HG03066 (cell line): ENCODE data around the gene MARVELD3.
"Not testable (repeated sequence)": the region's sequence is repeated elsewhere in the genome, so short reads cannot be mapped to it uniquely, and the experiment has no call there.

Experiments
- ATAC-seq: cut with Tn5 transposase; IDR thresholded peaks from one replicate; pipeline ENCODE4 v1.9.1; 2021; ENCODE audit warnings: low read depth; ENCODE audit not compliant: unreplicated experiment

MARVELD3 gene

DNA sequence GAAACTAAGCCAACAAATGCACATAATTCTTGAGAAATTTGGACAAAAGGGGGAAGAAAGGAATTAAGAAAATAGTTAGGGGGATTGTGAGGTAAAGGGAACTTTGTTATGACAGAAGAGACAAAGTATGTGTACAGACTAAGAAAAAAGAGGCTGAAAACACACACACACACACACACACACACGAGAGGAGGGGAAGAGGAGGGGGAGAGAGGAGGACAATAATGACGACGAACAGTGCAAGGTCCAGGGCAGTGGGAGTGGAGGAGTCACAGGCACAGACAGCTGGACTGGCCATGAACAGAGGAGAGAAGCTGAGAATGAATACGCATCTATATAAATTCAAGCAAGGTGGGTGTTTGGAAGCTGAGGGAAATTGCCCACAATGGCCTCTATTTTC is 44.6 kb downstream of the MARVELD3 start:
- no peak for ATAC-seq

- no peak for ATAC-seq
These were observed 45.2 kb downstream of the MARVELD3 start for GRCh38 chr16:71671165-71671564.

DNA sequence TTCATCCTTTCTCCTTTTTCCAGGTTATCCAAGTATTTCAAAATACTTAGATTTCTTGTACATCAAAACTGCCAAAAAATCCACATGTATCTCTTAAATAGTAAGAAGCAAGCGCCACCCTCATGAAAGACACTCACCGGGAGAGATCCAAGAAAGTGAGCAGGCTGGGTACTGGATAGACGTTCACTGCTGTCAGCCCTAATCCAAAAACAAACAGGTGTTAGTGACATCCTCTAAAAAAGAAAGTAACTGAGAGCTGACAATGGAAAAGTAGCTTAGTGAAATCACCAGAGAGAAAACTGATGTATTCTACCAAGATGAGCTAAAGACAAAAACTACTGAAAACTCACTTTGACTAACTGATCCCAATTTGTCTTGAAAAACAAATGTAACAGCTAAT is 46.1 kb downstream of the MARVELD3 start:
- ATAC-seq = no peak

DNA sequence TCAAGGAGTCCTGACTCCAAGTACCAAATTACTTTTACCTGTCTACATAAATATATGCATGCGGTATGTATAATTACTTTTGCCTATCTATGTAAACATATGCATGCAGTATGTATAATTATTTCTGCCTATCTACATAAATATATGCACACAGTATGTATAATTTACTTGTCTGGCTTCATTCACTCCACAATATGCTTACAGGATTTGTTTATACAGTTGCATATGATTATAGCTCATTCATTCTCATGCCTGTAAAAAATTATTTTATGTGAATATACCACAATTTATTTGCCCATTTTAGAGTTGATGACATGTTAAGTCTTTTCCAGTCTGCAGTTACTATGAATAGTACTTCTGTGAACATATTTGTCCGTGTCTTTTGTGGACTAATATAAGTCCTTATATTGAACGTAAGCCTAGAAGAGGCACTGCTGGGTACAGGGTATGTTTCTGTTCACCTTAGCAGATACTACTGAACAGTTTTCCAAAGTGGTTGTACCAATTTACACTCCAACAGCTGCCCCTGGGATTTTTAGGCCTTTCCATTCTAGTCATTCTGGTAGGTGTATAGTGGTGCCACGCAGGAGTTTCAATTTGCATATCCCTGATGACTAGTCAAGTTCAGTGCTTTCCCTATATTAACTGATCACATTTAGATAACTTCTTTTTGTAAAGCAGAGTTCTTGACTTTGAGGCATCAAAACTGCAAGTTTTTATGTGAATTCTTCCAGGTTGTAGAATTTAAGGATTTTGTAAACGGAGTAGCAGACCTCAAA is 47.0 kb downstream of the MARVELD3 start:
- no peak for ATAC-seq

GRCh38 chr16:71673582-71673973 is 47.6 kb downstream of the MARVELD3 start:
- ATAC-seq = no peak

DNA sequence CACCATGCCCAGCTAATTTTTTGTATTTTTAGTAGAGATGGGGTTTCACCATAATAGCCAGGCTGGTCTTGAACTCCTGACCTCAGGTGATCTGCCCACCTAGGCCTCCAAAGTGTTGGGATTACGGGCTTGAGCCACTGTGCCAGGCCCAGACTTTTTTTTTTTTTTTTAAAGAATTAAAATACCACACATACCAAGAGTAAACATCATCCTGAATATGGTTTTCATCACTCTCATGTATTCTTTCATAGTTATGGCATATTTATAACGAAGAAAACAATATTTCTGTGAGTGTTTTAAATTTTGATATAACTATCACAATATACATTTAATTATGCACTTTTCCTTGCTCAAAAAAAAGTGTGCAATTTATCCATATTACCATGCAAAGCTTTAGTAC is 48.2 kb downstream of the MARVELD3 start:
- ATAC-seq = no peak

GRCh38 chr16:71675380-71675779 is 49.4 kb downstream of the MARVELD3 start:
- no peak for ATAC-seq

DNA sequence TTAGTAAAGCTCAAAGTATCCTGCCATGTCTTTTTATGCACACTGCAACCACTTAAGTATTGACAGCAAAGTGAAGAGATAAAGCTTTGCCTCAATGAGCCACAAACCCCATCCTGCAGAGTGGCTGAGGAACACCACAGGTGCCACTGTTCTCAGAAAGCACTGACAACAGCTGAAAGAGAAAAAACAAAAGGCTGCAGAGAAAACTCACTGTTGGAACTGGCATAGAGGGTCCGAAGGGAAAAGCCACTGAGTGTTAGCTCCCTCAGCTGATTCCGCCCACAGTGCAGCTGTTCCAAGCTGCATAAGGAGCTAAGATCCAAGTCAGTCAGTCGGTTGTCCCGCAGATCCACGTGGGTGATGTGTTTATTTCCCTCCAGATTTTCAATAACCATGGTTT is 50.3 kb downstream of the MARVELD3 start:
- ATAC-seq = no peak

DNA sequence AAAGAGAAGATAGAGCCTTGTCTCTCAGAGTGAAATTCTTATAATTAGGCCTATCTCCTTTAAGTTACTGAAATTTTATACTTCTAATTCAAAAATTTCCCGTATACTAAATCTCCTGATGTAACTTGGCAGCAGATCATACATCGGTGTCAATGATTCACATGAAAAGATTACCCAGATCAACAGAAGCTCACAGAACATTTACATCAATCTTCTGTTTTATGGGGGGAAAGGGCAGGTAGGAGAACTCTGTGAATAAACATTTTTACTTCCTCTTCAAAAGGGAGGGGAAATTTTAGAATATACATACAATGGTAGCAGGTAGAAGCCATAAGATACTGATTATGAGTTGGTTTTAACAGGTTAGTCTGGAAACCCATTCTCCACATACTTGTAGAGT is 55.4 kb downstream of the MARVELD3 start:
- no peak for ATAC-seq

DNA sequence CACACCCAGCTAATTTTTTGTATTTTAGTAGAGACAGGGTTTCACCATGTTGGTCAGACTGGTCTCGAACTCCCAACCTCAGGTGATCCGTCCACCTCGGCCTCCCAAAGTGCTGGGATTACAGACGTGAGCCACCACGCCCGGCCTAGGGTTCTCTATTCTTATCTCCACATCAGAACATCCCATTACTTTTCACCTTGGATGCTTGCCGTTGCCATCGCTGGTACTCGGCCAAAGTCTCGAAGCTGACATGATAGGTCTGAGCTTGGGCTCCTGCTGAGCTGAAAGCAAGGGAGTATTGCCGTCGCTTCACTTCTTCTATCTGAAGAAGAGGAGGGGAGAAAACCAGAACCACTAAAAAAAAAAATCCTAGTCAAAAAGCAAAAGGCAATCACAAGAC is 58.3 kb downstream of the MARVELD3 start:
- ATAC-seq = not testable (repeated sequence)
